ENCODE results near the gene FAM174C. TPM values are rescaled to one million over a fixed set of nuclear protein-coding genes. Genes with fewer than 3 reads are reported as not detected.

FAM174C gene
- total RNA-seq: 32.7 to 41.3 TPM (median 36.1 TPM) in 3 replicates
- long read RNA-seq, transcript C19orf24-202 (3 exons, 668 nt): minor isoform, 10 of 40 reads
- long read RNA-seq, transcript C19orf24-201 (3 exons, 983 nt): major isoform, 27 of 40 reads
- long read RNA-seq, partial matches to known transcripts: 0 of 40 reads
- long read RNA-seq, other reads (novel, unspliced or antisense): 1 of 40 reads

GRCh38 chr19:1275260-1275975, at the start of gene FAM174C:
TSS of gene FAM174C (plus strand) at chr19:1275530. CDS start at chr19:1275550, 20 bp downstream.
- TF ChIP-seq CTCF (IDR thresholded peaks at IDR 0.05): no peak
- H3K9me3 Mint-ChIP-seq (ENCODE audit: low read depth): no peaks in the 10 kb centered on the region
- peak within 1 kb of the TSS; percentile 65 for H3K4me3 Mint-ChIP-seq (ENCODE audit: unreplicated experiment)
- H3K27me3 Mint-ChIP-seq (ENCODE audit: low read depth): no peaks in the 10 kb centered on the region
- H3K36me3 Mint-ChIP-seq (ENCODE audit: low read depth): peaks cover 31% of the 10 kb centered on the region
- peaks cover 47% of the 10 kb centered on the region for H3K4me1 Mint-ChIP-seq (ENCODE audit: low read depth)
- peak within 1 kb of the TSS; percentile 92 for H3K27ac Mint-ChIP-seq (ENCODE audit: unreplicated experiment)
- no peak for DNase-seq (ENCODE audit: low spot score)

- H3K36me3 Mint-ChIP-seq (ENCODE audit: low read depth): no peaks in the 10 kb centered on the region
- no peak for TF ChIP-seq CTCF (IDR thresholded peaks at IDR 0.05)
- H3K4me1 Mint-ChIP-seq (ENCODE audit: low read depth): no peaks in the 10 kb centered on the region
- H3K4me3 Mint-ChIP-seq (ENCODE audit: unreplicated experiment): no peak overlapping the region
- DNase-seq (ENCODE audit: low spot score): no peak
- H3K27ac Mint-ChIP-seq (ENCODE audit: unreplicated experiment): no peak overlapping the region
- H3K9me3 Mint-ChIP-seq (ENCODE audit: low read depth): no peaks in the 10 kb centered on the region
- H3K27me3 Mint-ChIP-seq (ENCODE audit: low read depth): no peaks in the 10 kb centered on the region
Measured at GRCh38 chr19:1226227-1226518, 49.2 kb upstream of the FAM174C start.

GRCh38 chr19:1226522-1227303, 48.6 kb upstream of the FAM174C start:
- Mint-ChIP-seq H3K9me3 (ENCODE audit: low read depth) (no peaks in the 10 kb centered on the region), H3K4me3 (ENCODE audit: unreplicated experiment) (no peak overlapping the region), H3K36me3 (ENCODE audit: low read depth) (peaks cover 2% of the 10 kb centered on the region), H3K4me1 (ENCODE audit: low read depth) (peaks cover 2% of the 10 kb centered on the region), H3K27me3 (ENCODE audit: low read depth) (no peaks in the 10 kb centered on the region), H3K27ac (ENCODE audit: unreplicated experiment) (no peak overlapping the region)
- DNase-seq (ENCODE audit: low spot score): no peak
- TF ChIP-seq CTCF (IDR thresholded peaks at IDR 0.05): no peak

GRCh38 chr19:1227304-1228054, 47.9 kb upstream of the FAM174C start:
- no peak for TF ChIP-seq CTCF (IDR thresholded peaks at IDR 0.05)
- DNase-seq (ENCODE audit: low spot score): no peak
- Mint-ChIP-seq H3K9me3 (ENCODE audit: low read depth) (no peaks in the 10 kb centered on the region), H3K4me3 (ENCODE audit: unreplicated experiment) (no peak overlapping the region), H3K27ac (ENCODE audit: unreplicated experiment) (no peak overlapping the region), H3K36me3 (ENCODE audit: low read depth) (peaks cover 3% of the 10 kb centered on the region), H3K4me1 (ENCODE audit: low read depth) (peaks cover 5% of the 10 kb centered on the region), H3K27me3 (ENCODE audit: low read depth) (no peaks in the 10 kb centered on the region)

Data from chondrocyte (in vitro differentiated cells).